GM18520 (cell line): ENCODE data around the gene INPP5B.

Experiments
- ATAC-seq: cut with Tn5 transposase; IDR thresholded peaks from one replicate; pipeline ENCODE4 v1.9.1; 2021; ENCODE audit not compliant: unreplicated experiment

INPP5B gene

GRCh38 chr1:37879865-37880264 lies 67.0 kb downstream of the INPP5B start:
- ATAC-seq = no peak

DNA sequence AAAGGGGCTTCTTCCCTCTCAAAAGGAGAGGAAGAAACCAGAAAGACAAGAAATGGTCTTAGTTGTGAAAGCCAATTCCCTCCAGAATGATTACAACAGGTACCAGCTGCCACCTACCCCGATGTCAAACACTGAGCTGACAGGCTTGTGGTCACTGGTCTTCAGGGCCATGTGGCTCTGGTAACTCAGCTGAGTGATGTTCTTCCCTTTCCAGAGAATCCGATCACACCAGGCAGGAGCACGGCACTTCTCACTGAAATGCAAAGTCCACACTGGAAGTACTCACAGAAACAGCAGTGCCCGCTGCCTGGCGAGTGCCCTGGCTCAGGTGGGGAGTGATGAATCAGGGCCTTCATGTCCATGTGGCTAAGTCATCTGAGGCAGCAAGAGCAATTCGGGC lies 68.8 kb downstream of the INPP5B start:
- no peak for ATAC-seq

GRCh38 chr1:37875833-37876232 lies 71.0 kb downstream of the INPP5B start:
- no peak for ATAC-seq

DNA sequence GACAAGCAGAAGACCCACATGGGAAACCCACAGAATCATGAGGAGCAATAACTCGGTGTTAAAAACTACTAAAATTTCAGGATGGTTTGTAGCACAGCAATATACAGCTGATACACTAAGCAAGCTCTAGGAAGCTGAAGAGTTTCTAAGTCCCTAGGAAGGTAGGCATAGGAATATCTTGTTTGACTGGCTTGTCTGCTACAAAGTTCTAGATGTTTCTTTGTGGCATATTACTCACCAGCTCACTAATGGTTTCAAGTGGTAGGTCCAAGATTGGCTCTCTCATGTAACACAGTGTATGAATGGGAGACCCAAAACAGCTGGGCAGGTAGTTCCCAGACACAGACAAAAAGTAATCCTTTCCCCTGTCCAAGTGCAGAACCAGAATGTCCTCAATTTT lies 74.2 kb downstream of the INPP5B start:
- ATAC-seq = no peak

GRCh38 chr1:37868466-37868865 lies 78.4 kb downstream of the INPP5B start:
- ATAC-seq = no peak

GRCh38 chr1:37867784-37868183 lies 79.1 kb downstream of the INPP5B start:
- ATAC-seq = no peak

DNA sequence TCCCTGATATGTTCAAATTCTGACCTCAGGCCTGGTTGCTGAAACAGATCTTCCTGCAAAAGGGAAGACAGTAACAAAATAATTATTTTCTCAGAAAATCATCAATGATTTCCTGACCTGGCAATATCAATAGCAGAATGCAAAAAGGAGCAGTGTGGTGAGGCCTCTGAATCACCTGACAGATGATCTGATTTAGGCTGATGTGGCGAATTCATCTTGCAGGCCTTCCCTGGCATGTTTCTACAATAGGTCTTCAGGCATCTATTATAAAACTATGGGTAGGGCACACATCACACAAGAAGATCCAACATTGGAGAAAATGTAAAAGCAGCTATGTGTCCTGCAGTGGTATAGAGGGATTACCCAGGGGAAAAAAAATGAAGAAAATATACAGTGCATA lies 80.4 kb downstream of the INPP5B start:
- no peak for ATAC-seq

- ATAC-seq = no peak
Measured at GRCh38 chr1:37865348-37866120, 81.3 kb downstream of the INPP5B start.

DNA sequence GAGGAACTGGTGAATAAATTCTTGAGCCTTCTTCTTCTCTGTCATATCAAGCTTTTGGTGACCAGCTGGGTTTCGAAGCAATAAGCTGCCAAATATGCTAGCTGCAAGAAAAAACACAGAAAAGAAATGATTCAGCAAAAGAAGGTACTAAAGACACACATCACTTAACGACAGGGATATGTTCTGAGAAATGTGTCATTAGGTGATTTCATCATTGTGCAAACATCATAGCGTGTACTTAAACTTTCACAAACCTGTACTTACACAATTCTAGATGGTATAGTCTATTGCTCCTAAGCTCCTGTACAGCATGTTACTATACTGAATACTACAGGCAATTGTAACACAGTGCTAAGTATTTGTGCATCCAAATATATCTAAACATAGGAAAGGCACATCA lies 84.5 kb downstream of the INPP5B start:
- no peak for ATAC-seq

- ATAC-seq = no peak
Measured at GRCh38 chr1:37861151-37861550, 85.7 kb downstream of the INPP5B start.

DNA sequence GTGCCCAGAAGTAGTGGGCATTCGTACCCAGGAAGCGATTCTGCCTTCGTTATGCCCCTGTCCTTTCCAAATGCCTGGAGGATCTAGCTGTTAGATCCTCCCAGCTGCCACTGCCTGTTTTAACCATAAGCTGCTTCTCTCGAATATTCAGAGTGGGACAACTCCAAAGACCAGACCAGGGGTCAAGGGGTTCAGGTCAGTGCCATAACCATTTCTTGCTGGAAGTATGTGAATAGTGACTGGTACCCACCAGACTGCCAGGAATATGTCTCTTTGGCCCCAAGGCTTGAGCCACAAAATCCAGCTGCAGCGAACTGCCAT lies 86.5 kb downstream of the INPP5B start:
- ATAC-seq = no peak

- peak; percentile 94 for ATAC-seq
Measured at GRCh38 chr1:37859507-37860345, 87.1 kb downstream of the INPP5B start, which contains the start of gene MTF1. Gene MTF1 (minus strand): TSS chr1:37859592. CDS start chr1:37857658, 1,934 bp downstream.

GRCh38 chr1:37858931-37859506 lies 87.8 kb downstream of the INPP5B start:
- ATAC-seq = no peak

- ATAC-seq = no peak
Measured at GRCh38 chr1:37854406-37854805, 92.4 kb downstream of the INPP5B start.

DNA sequence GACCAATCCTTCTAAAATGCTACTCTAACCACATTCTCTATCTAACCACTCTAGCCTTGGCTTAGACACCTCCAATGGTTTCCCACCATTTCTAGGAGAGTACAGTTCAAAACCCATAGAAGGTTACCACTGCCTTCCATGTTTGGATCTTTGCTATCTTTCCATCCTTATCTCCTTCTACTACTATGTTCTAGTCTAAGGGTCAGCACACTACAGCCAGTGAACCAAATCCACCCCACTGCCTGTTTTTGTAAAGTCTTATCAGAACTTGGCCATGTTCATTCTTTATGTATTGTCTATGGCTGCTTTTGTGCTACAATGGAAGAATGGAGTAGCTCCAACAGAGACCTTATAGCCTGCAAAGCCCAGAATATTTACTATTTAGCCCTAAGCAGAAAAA lies 93.7 kb downstream of the INPP5B start:
- ATAC-seq = no peak

DNA sequence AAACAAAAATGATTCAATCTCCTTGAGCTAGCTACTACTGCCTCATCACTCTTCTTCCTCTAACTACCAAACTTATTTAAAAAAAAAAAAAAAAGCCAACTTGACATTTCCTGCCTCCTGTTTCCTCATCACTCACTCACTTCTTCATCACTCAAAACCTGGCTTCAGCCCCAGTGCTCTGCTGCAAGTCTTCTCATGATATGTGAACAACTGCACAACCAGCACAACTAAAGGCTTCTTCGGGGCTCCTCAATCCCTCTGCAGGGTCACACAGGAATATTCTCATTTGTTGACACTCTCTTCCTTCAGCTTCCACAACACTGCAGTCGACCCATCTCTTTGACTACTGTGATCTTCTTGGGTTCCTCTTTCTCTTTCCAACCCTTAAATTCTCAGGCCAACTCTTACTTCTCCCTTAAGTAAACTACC lies 95.1 kb downstream of the INPP5B start:
- ATAC-seq = no peak

DNA sequence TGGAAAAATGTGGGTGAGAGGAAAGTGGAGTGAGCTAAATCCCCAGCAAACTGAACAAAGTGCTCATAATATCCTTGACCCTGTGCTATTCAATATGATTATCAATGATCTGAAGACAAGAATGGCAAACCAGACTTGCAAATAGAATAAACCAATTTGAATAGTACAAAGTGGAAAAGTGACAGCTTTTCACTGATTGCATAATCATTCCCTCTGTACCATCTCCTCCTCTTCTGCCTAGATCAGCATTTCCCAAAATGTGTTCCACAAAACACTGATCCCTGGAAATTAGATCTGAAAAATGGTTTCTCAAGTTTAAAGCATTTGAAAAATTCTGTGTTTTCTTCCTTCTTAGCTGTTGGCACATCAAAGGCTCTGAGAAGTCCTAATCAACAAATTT lies 95.6 kb downstream of the INPP5B start:
- ATAC-seq = no peak

DNA sequence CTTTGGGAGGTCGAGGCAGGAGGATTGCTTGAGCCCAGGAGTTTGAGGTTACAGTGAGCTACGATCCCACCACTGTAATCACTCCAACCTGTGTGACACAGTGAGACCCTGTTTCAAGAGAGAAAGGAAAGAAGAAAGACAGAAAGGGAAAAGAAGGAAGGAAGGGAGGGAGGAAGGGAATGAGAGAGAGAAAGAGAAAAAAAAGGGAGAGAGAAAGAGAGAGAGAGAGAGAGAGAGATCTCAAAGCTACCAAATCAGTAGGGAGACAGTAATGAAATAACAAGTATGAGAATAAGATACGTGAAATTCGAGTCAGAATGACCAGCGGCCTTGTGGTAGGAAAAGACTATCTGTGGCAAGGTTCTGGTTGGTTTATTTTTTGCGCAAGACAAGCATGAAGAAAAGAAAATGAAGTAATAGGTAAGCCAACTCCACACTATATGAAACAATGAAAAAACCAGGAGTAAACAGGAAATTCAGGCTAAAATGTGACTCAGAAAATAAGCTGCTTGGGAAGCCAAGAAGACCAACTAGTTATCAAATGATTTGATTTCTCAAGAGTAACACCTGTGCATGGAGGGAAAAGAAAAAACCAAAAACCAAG lies 96.4 kb downstream of the INPP5B start:
- ATAC-seq = no peak

DNA sequence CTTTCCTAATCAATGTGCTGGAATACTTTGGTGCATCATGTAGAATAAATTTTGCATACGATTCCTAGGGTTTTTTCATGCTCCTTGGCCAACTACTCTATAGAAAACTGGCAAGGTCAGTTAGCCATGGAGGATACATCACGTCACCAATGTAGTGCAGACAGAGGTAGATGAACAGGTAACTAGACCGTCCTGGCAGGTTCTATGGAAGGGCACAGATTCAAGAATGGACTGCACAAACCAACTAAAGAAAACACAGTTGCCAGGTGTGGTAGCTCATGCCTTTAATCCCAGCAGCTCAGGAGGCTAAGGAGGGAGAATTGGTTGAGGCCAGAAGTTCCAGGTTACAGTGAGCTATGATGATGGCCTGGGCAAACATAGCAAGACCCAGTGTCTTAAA lies 97.4 kb downstream of the INPP5B start:
- ATAC-seq = no peak

DNA sequence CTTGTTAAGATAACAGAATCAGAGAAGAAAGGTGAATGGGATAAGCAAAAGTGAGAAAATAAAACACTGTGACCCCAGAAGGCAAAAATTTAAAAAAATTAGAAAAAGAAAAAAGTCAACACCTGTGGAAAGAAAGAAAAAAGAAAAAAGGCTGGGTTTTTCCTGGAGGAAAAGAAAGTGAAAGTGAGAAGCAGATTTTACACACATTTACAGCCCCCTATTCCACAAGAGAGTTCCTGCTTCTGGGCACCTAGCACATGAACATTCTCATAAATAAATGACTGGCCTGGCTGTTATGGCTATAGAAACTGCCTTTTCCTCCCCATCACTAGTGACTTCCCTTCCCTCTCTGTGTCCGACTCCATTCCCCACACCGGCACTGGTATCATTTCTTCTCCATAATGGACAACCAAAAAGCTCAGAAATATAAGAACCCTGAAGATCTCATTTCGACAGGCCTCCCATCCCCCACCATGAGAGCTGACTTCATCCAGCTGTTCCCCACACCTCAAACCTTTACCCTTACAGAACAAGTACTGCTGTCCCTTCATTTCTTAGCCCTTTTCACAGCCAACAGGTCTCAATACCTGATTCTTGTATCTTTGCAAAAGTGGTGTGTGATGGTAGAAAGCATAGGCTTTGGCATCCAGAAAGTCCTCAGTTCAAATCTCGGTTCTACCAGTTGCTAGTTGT lies 100.1 kb downstream of the INPP5B start:
- no peak for ATAC-seq

DNA sequence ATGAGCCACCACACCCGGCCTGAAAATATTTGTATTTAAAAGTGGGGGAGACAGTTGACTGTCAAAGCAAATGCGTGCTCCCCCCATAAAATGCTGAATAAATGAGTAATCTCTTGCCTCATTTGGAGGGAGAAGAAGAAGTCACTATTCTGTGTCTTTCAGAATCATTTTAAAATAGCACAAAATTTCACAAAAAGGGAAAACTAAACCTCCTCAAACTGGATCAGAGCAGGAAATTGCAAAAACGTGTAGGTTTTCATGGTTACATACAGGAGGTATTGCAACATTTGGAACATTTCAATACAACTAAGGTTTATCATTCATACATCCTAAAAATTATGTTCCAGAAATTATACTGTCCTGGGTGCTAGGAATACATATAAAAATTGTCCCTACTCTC lies 101.1 kb downstream of the INPP5B start:
- ATAC-seq = no peak
